K562 (cell line): Measurements from ENCODE around the gene CGNL1. TPM values are rescaled to one million over a fixed set of nuclear protein-coding genes. Genes with fewer than 3 reads are reported as not detected.

ENCODE experiments used
- ATAC-seq: fragments of 200-7000 bp; cut with Tn5 transposase; 3 replicates; pipeline ENCODE4 v1.9.1; 2020; ENCODE audit warnings: moderate library complexity
- BruUV-seq: library from RNA; stranded (reverse); fragments of 400-500 nt; replicated peaks from 2 replicates; lab custom pipeline; 2021; lab: Mats Ljungman, UMichigan
- CTCF ChIA-PET: fragments of 300-600 bp; formaldehyde crosslinking; extraction: SDS; loops from one replicate; lab custom pipeline; 2021; ENCODE audit warnings: low intra/inter-chr PET ratio; lab: Yijun Ruan, JAX
- POLR2A ChIA-PET: fragments of 300-600, 350-650 bp; sonication (Branson Sonifier 250); formaldehyde crosslinking; extraction: SDS; loops from one replicate; lab custom pipeline; 2021; ENCODE audit warnings: antibody characterized with exemption, inconsistent platforms; lab: Yijun Ruan, JAX
- DNase-seq, 4 experiments: peaks; one replicate each; pipeline versions ENCODE4 v3.0.0 to v3.0.0-alpha.2; 2011 to 2018; ENCODE audit warnings: low spot score in 3 of 4, mixed read lengths in 3 of 4; ENCODE audit errors: extremely low read depth in 1 of 4
- FAIRE-seq: peaks from 2 replicates; lab custom pipeline; 2011; peaks lifted over from hg19 to GRCh38; lab: Jason Lieb, UNC
- H2AFZ ChIP-seq: 2 replicates; pipeline ENCODE4 v1.6.0; 2011; ENCODE audit warnings: low read depth, low read length, control low read depth, inconsistent platforms
- H3K27ac ChIP-seq: fragments of 200-600 bp; 3 replicates; pipeline ENCODE4 v1.8.0; 2011; ENCODE audit warnings: low read depth, mild to moderate bottlenecking, control low read depth, inconsistent platforms, low read length, moderate library complexity, mixed read lengths; ENCODE audit errors: extremely low read depth
- H3K27me3 ChIP-seq, 2 experiments: fragments of 300-600 bp in 1 of 2; 2 replicates in 1 of 2; 3 replicates in 1 of 2; pipeline versions ENCODE4 v1.6.0 to v1.8.0; 2011; ENCODE audit warnings: inconsistent platforms in 2 of 2, low read length in 2 of 2, mild to moderate bottlenecking in 1 of 2, mixed read lengths in 1 of 2, moderate library complexity in 1 of 2; ENCODE audit not compliant: control insufficient read depth in 2 of 2, insufficient read depth in 2 of 2
- H3K36me3 ChIP-seq: fragments of 300-600 bp; 3 replicates; pipeline ENCODE4 v1.8.0; 2011; ENCODE audit warnings: mild to moderate bottlenecking, low read length, inconsistent platforms; ENCODE audit not compliant: control insufficient read depth, insufficient read depth
- H3K4me1 ChIP-seq, 2 experiments: fragments of 200-600 bp in 1 of 2; replicated peaks in 1 of 2; 2 replicates in 1 of 2; 3 replicates in 1 of 2; pipeline versions ENCODE4 v1.5.1 to v1.8.0; 2011; ENCODE audit warnings: inconsistent platforms in 2 of 2, low read length in 2 of 2, mild to moderate bottlenecking in 1 of 2, mixed read lengths in 1 of 2, moderate library complexity in 1 of 2; ENCODE audit not compliant: control insufficient read depth in 2 of 2, insufficient read depth in 2 of 2
- H3K4me2 ChIP-seq: 2 replicates; pipeline ENCODE4 v1.6.1; 2011; ENCODE audit warnings: low read length, control low read depth, inconsistent platforms, mixed read lengths; ENCODE audit not compliant: insufficient read depth
- H3K4me3 ChIP-seq: fragments of 200-600 bp; sonication (generic), shearing (Covaris generic); 2 replicates; pipeline ENCODE4 v1.5.1; 2016; ENCODE audit warnings: control low read depth, inconsistent platforms
- H3K79me2 ChIP-seq: fragments of 200-600 bp; 3 replicates; pipeline ENCODE4 v1.8.0; 2011; ENCODE audit warnings: low read length, inconsistent platforms; ENCODE audit not compliant: control insufficient read depth, insufficient read depth
- H3K9ac ChIP-seq, 2 experiments: 2 replicates each; pipeline versions ENCODE4 v1.6.0 to v1.6.1; 2011; ENCODE audit warnings: low read depth in 2 of 2, low read length in 2 of 2, control low read depth in 1 of 2, inconsistent platforms in 1 of 2, mild to moderate bottlenecking in 1 of 2, mixed read lengths in 1 of 2; ENCODE audit not compliant: insufficient read depth in 1 of 2
- H3K9me1 ChIP-seq: one replicate; pipeline ENCODE4 v1.6.0; 2011; ENCODE audit warnings: inconsistent platforms, mild to moderate bottlenecking, low read length, moderate library complexity; ENCODE audit not compliant: control insufficient read depth, insufficient read depth
- H3K9me3 ChIP-seq: replicated peaks from 2 replicates; pipeline ENCODE4 v1.5.1; 2011; ENCODE audit warnings: low read depth, low read length, inconsistent platforms; ENCODE audit not compliant: control insufficient read depth, insufficient read depth
- H4K20me1 ChIP-seq: replicated peaks from 2 replicates; pipeline ENCODE4 v1.6.1; 2011; ENCODE audit warnings: low read length, inconsistent platforms, mixed read lengths; ENCODE audit not compliant: control insufficient read depth, insufficient read depth
- BRD4 ChIP-seq: fragments of 200-600 bp; sonication (generic); IDR thresholded peaks from 2 replicates; pipeline ENCODE4 v1.6.1; 2017; ENCODE audit warnings: inconsistent platforms
- CREM ChIP-seq: IDR thresholded peaks from 2 replicates; pipeline ENCODE4 v1.6.1; 2014; ENCODE audit warnings: antibody characterized with exemption, low read depth
- ELF2 ChIP-seq: fragments of 250-450 bp; sonication (Bioruptor Pico); IDR thresholded peaks from 2 replicates; pipeline ENCODE4 v1.5.0; 2021; ENCODE audit warnings: mild to moderate bottlenecking
- ERF ChIP-seq: fragments of 450-650 bp; formaldehyde crosslinking; IDR thresholded peaks from 2 replicates; pipeline ENCODE4 v1.4.0; 2020; ENCODE audit warnings: mild to moderate bottlenecking, mixed read lengths
- GTF3C2 ChIP-seq: IDR thresholded peaks from 3 replicates; pipeline ENCODE4 v1.6.1; 2011; ENCODE audit warnings: borderline replicate concordance, mild to moderate bottlenecking, moderate library complexity; ENCODE audit not compliant: insufficient read length; ENCODE audit errors: extremely low read depth
- HDAC1 ChIP-seq, 2 experiments: fragments of 450-650 bp; IDR thresholded peaks; 2 replicates each; pipeline ENCODE4 v1.6.1; 2016 to 2017; ENCODE audit warnings: inconsistent platforms in 1 of 2, mild to moderate bottlenecking in 1 of 2, moderate library complexity in 1 of 2
- JUN ChIP-seq, 2 experiments: sonication (generic) in 1 of 2; formaldehyde crosslinking in 1 of 2; IDR thresholded peaks; 2 replicates each; pipeline versions ENCODE4 v1.6.1 to v1.8.0; 2012 to 2022; ENCODE audit warnings: borderline replicate concordance in 2 of 2, mild to moderate bottlenecking in 2 of 2, improper control_type of control experiment in 1 of 2, low read depth in 1 of 2, low read length in 1 of 2, missing genetic modification reagents in 1 of 2
- KLF10 ChIP-seq: fragments of 250-450 bp; sonication (Bioruptor Pico); IDR thresholded peaks from 2 replicates; pipeline ENCODE4 v1.6.1; 2021; ENCODE audit warnings: matching md5 sums
- SMAD4 ChIP-seq: fragments of 250-450 bp; sonication (Bioruptor Pico); conservative IDR thresholded peaks from 2 replicates; pipeline ENCODE4 v1.8.0; 2021; ENCODE audit warnings: inconsistent platforms, mild to moderate bottlenecking, moderate library complexity
- SMARCA5 ChIP-seq: fragments of 450-650 bp; IDR thresholded peaks from 2 replicates; pipeline ENCODE4 v1.6.1; 2016
- SMARCE1 ChIP-seq: fragments of 450-650 bp; IDR thresholded peaks from 2 replicates; pipeline ENCODE4 v1.7.1; 2016; ENCODE audit warnings: mild to moderate bottlenecking
- ZNF445 ChIP-seq: fragments of 250-450 bp; sonication (Bioruptor Pico); IDR thresholded peaks from 2 replicates; pipeline ENCODE4 v1.4.0; 2020; ENCODE audit warnings: low read depth, mild to moderate bottlenecking, moderate library complexity
- WGBS: fragments of 100-300 bp; shearing (Covaris generic); methylation state at CpG from one replicate; pipeline ENCODE4 v1.1.6; 2016; ENCODE audit warnings: low coverage, mixed read lengths; ENCODE audit not compliant: insufficient coverage; ENCODE audit errors: missing lambda C conversion rate; 5-methylcytosine and 5-hydroxymethylcytosine counted together
- in situ Hi-C: fragments of 300-500 bp; cut with MboI; formaldehyde crosslinking; loops from 4 replicates; pipeline ENCODE4 v1.15.0; 2018; ENCODE audit warnings: inconsistent platforms, mixed read lengths
- intact Hi-C: fragments of 100-400 bp; cut with micrococcal nuclease; formaldehyde crosslinking; loops from 2 replicates; pipeline ENCODE4 v1.14.2; 2022
- polyA plus RNA-seq, 8 experiments: library from polyadenylated mRNA; depleted of rRNA in 4 of 8; stranded (reverse) in 5 of 8; unstranded in 3 of 8; fragments of >200 nt; fragmentation: Nextera tagmentation in 2 of 8; fragmentation: Illumina TruSeq in 1 of 8; extraction: Ambion mirVana in 2 of 8; extraction: Trizol in 1 of 8; gene quantifications; 2 replicates each; pipeline versions ENCODE4 v1.2.1 to v1.2.3, GENCODE V29; 2011 to 2014; ENCODE audit warnings: inconsistent platforms in 1 of 8, missing spikeins in 1 of 8
- total RNA-seq, 7 experiments: library from RNA; depleted of rRNA in 6 of 7; stranded (reverse); fragments of >200 nt in 6 of 7; fragmentation: Illumina TruSeq in 2 of 7; extraction: Trizol in 2 of 7; gene quantifications; 2 replicates each; pipeline versions ENCODE4 v1.2.1 to v1.2.3, GENCODE V29; 2011 to 2021; ENCODE audit warnings: low replicate concordance in 1 of 7
- TF ChIP-seq, protein P1 (sequence below), 3 experiments: fragments of 200-800 bp in 1 of 3; fragments of 250-450 bp in 1 of 3; fragments of 450-650 bp in 1 of 3; sonication (Bioruptor Pico) in 1 of 3; sonication (Bioruptor generic) in 1 of 3; formaldehyde crosslinking in 1 of 3; IDR thresholded peaks; 2 replicates each; pipeline versions ENCODE4 v1.6.1 to v1.8.0; 2016 to 2022; ENCODE audit warnings: mild to moderate bottlenecking in 2 of 3, missing genetic modification characterization in 2 of 3, missing compliant biosample characterization in 1 of 3, moderate library complexity in 1 of 3

CGNL1 gene
- total and polyA plus RNA-seq, 9 of the 15 experiments (the other 6 are each of a cell fraction or from before 2014, with no cell fraction given): 0.01 to 0.07 TPM; not detected in 7

DNA sequence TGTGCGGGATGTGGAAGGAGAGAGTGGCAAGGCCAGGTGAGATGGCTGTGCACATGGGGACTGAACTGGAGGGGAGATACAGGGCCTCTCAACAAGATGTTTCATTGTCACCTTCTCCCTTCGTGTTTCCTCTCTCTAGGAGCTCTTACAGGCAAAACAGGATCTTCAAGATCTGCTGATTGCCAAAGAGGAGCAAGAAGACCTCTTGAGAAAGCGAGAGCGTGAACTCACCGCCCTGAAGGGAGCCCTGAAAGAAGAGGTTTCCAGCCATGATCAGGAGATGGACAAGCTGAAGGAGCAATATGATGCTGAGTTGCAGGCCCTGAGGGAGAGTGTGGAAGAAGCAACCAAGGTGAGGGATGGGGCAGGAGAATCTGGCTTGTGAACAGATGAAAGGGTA lies 85.2 kb downstream of the CGNL1 start:
- H3K27ac ChIP-seq: no peak overlapping the region
- in situ Hi-C loops (no loop called here), intact Hi-C loops (loop anchor here (2.0 kb wide), 1 partner anchor 27 kb away; no protein-coding TSS in a partner anchor)
- no peaks in the 10 kb centered on the region for H3K4me1 ChIP-seq
- CTCF ChIA-PET: no interaction called here
- H2AFZ ChIP-seq: no peak overlapping the region
- H4K20me1 ChIP-seq: no peaks in the 10 kb centered on the region
- 0% methylated on average over 4 of the region's 5 CpGs for WGBS
- ATAC-seq (no peak), DNase-seq (no peak), FAIRE-seq (no peak)
- no peaks in the 10 kb centered on the region for H3K36me3 ChIP-seq
- POLR2A ChIA-PET: interaction anchor here (0.6 to 0.8 kb wide), 2 partner anchors 82 to 107 kb away, joined by 3 to 4 read pairs; no protein-coding TSS in a partner anchor
- no peak overlapping the region for H3K4me3 ChIP-seq
- H3K79me2 ChIP-seq: no peaks in the 10 kb centered on the region
- H3K9ac ChIP-seq: no peak overlapping the region
- BruUV-seq: no TSS peak
- H3K4me2 ChIP-seq: no peak overlapping the region
- peaks cover 13 to 34% of the 10 kb centered on the region in 2 experiments; a peak in 4 of 5 replicates for H3K27me3 ChIP-seq
- no peaks in the 10 kb centered on the region for H3K9me1 ChIP-seq
- H3K9me3 ChIP-seq: no peaks in the 10 kb centered on the region
- TF ChIP-seq GTF3C2 (no peak), ZNF445 (CRISPR knock-in tag) (no peak), CREM (no peak), BRD4 (no peak), ELF2 (CRISPR knock-in tag) (no peak), SMARCE1 (no peak), JUN (IDR thresholded peaks at IDR 0.05; ENCODE audit: borderline replicate concordance, low read depth, low read length) (no peak), JUN (CRISPR knock-in tag; IDR thresholded peaks at IDR 0.05; ENCODE audit: borderline replicate concordance) (no peak), SMARCA5 (no peak), KLF10 (no peak), ERF (CRISPR knock-in tag) (no peak), SMAD4 (CRISPR knock-in tag) (no peak), HDAC1 (IDR thresholded peaks at IDR 0.05) (no peak)
- TF ChIP-seq, protein P1, sequence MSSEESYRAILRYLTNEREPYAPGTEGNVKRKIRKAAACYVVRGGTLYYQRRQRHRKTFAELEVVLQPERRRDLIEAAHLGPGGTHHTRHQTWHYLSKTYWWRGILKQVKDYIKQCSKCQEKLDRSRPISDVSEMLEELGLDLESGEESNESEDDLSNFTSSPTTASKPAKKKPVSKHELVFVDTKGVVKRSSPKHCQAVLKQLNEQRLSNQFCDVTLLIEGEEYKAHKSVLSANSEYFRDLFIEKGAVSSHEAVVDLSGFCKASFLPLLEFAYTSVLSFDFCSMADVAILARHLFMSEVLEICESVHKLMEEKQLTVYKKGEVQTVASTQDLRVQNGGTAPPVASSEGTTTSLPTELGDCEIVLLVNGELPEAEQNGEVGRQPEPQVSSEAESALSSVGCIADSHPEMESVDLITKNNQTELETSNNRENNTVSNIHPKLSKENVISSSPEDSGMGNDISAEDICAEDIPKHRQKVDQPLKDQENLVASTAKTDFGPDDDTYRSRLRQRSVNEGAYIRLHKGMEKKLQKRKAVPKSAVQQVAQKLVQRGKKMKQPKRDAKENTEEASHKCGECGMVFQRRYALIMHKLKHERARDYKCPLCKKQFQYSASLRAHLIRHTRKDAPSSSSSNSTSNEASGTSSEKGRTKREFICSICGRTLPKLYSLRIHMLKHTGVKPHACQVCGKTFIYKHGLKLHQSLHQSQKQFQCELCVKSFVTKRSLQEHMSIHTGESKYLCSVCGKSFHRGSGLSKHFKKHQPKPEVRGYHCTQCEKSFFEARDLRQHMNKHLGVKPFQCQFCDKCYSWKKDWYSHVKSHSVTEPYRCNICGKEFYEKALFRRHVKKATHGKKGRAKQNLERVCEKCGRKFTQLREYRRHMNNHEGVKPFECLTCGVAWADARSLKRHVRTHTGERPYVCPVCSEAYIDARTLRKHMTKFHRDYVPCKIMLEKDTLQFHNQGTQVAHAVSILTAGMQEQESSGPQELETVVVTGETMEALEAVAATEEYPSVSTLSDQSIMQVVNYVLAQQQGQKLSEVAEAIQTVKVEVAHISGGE (CRISPR knock-in tag; IDR thresholded peaks at IDR 0.05): no peak
